Lower leg skin (tissue), 3 donors: ENCODE measurements around the gene COG5.

ENCODE experiments used
- CTCF ChIP-seq, 3 donors: fragments of 450-650 bp; IDR thresholded peaks; one replicate each; pipeline ENCODE4 v1.5.1; 2016; ENCODE audit warnings: antibody characterized with exemption in 3 of 3, mild to moderate bottlenecking in 3 of 3, moderate library complexity in 2 of 3
- POLR2A ChIP-seq, 2 donors: fragments of 450-650 bp; IDR thresholded peaks; one replicate each; pipeline ENCODE4 v1.6.1; 2016 to 2017; ENCODE audit warnings: antibody characterized with exemption in 2 of 2, mild to moderate bottlenecking in 1 of 2, moderate library complexity in 1 of 2

GRCh38 chr7:107446531-107446930 lies 117.2 kb downstream of the COG5 start:
- no peak for TF ChIP-seq POLR2A (IDR thresholded peaks at IDR 0.05)
- no peak for TF ChIP-seq CTCF (IDR thresholded peaks at IDR 0.05)
